A549 (cell line): ENCODE measurements around the gene HOMER1. TPM values are rescaled to one million over a fixed set of nuclear protein-coding genes. Genes with fewer than 3 reads are reported as not detected.

ENCODE experiments used
- ATAC-seq, 2 experiments: fragments of 200-7000 bp in 1 of 2; fragments of >200 bp in 1 of 2; cut with Nextera tagmentation in 1 of 2; cut with Tn5 transposase in 1 of 2; 3 replicates each; pipeline versions ENCODE4 v1.8.0 to v1.9.1; 2018 to 2020; ENCODE audit warnings: mild to moderate bottlenecking in 1 of 2, moderate library complexity in 1 of 2
- CTCF ChIA-PET: fragments of 300-600 bp; sonication (Branson Sonifier 250); formaldehyde crosslinking; extraction: SDS; loops from one replicate; lab custom pipeline; 2021; ENCODE audit warnings: antibody characterized with exemption, inconsistent platforms; lab: Yijun Ruan, JAX
- POLR2A ChIA-PET: fragments of 350-600 bp; formaldehyde crosslinking; extraction: SDS; loops from one replicate; lab custom pipeline; 2021; ENCODE audit warnings: antibody characterized with exemption, inconsistent platforms; lab: Yijun Ruan, JAX
- DNase-seq, 2 experiments: peaks; one replicate each; pipeline versions ENCODE4 v3.0.0 to v3.0.0-alpha.2; 2011 to 2016; ENCODE audit warnings: low read depth in 1 of 2, low spot score in 1 of 2
- FAIRE-seq: peaks from 2 replicates; lab custom pipeline; 2011; peaks lifted over from hg19 to GRCh38; lab: Jason Lieb, UNC
- H3K27ac ChIP-seq, 2 experiments: fragments of >200 bp; sonication (Bioruptor Twin); formaldehyde crosslinking; 3 replicates each; pipeline ENCODE4 v1.5.1; 2016 to 2017
- H3K4me1 ChIP-seq: fragments of >200 bp; sonication (Bioruptor Twin); formaldehyde crosslinking; 3 replicates; pipeline ENCODE4 v1.6.1; 2016
- H3K4me2 ChIP-seq: fragments of >200 bp; sonication (Bioruptor Twin); formaldehyde crosslinking; 3 replicates; pipeline ENCODE4 v1.6.1; 2016
- H3K4me3 ChIP-seq: fragments of >200 bp; sonication (Bioruptor Twin); formaldehyde crosslinking; 3 replicates; pipeline ENCODE4 v1.5.1; 2016
- H3K9me3 ChIP-seq: fragments of >200 bp; sonication (Bioruptor Twin); formaldehyde crosslinking; 3 replicates; pipeline ENCODE4 v1.6.1; 2016
- BHLHE40 ChIP-seq: IDR thresholded peaks from 2 replicates; pipeline ENCODE4 v1.6.1; 2012; ENCODE audit warnings: low read depth, low read length, inconsistent platforms
- CBX2 ChIP-seq: fragments of 200-600 bp; sonication (generic); IDR thresholded peaks from 2 replicates; pipeline ENCODE4 v1.6.1; 2016; ENCODE audit warnings: low read depth, mild to moderate bottlenecking, borderline replicate concordance
- CBX8 ChIP-seq: fragments of 200-600 bp; sonication (generic); IDR thresholded peaks from 2 replicates; pipeline ENCODE4 v1.6.1; 2016
- CEBPB ChIP-seq, 2 experiments: fragments of >200 bp in 1 of 2; sonication (Bioruptor Twin) in 1 of 2; formaldehyde crosslinking in 1 of 2; IDR thresholded peaks; 2 replicates each; pipeline ENCODE4 v1.6.1; 2012 to 2016
- CHD2 ChIP-seq: fragments of 150-350 bp; IDR thresholded peaks from 2 replicates; pipeline ENCODE4 v1.6.1; 2014; ENCODE audit warnings: low read length; ENCODE audit not compliant: partially characterized antibody
- CHD4 ChIP-seq: fragments of 200-600 bp; sonication (generic); IDR thresholded peaks from 2 replicates; pipeline ENCODE4 v1.6.1; 2016; ENCODE audit warnings: antibody characterized with exemption, mild to moderate bottlenecking, borderline replicate concordance
- E2F6 ChIP-seq: IDR thresholded peaks from 2 replicates; pipeline ENCODE4 v1.6.1; 2012; ENCODE audit warnings: low read depth, borderline replicate concordance
- EHF ChIP-seq: fragments of 250-450 bp; sonication (Bioruptor Pico); IDR thresholded peaks from 2 replicates; pipeline ENCODE4 v1.5.0; 2020; ENCODE audit warnings: mild to moderate bottlenecking
- EP300 ChIP-seq, 2 experiments: fragments of >200 bp; sonication (Bioruptor Twin); formaldehyde crosslinking; IDR thresholded peaks; 2 replicates in 1 of 2; 3 replicates in 1 of 2; pipeline ENCODE4 v1.6.1; 2016 to 2017
- FOSB ChIP-seq: fragments of 250-450 bp; sonication (Bioruptor Pico); IDR thresholded peaks from 2 replicates; pipeline ENCODE4 v1.5.0; 2020; ENCODE audit warnings: mild to moderate bottlenecking, moderate library complexity
- FOSL2 ChIP-seq, 2 experiments: fragments of 450-650 bp in 1 of 2; fragments of >200 bp in 1 of 2; sonication (Bioruptor Twin) in 1 of 2; formaldehyde crosslinking; IDR thresholded peaks; 2 replicates each; pipeline versions ENCODE4 v1.5.0 to v1.6.1; 2016 to 2020; ENCODE audit warnings: mild to moderate bottlenecking in 1 of 2, moderate library complexity in 1 of 2
- FOXS1 ChIP-seq: fragments of 250-450 bp; sonication (Bioruptor Pico); IDR thresholded peaks from 2 replicates; pipeline ENCODE4 v1.5.0; 2020; ENCODE audit warnings: mild to moderate bottlenecking, moderate library complexity
- GATA3 ChIP-seq: IDR thresholded peaks from 2 replicates; pipeline ENCODE4 v1.6.1; 2012; ENCODE audit warnings: borderline replicate concordance
- KDM1A ChIP-seq: fragments of 200-600 bp; sonication (generic); IDR thresholded peaks from 2 replicates; pipeline ENCODE4 v1.6.1; 2016; ENCODE audit warnings: low read depth, mild to moderate bottlenecking
- NR3C1 ChIP-seq: fragments of >200 bp; sonication (Bioruptor Twin); formaldehyde crosslinking; IDR thresholded peaks from 3 replicates; pipeline ENCODE4 v1.6.1; 2017
- POLR2A ChIP-seq: IDR thresholded peaks from 2 replicates; pipeline ENCODE4 v1.6.1; 2012; ENCODE audit warnings: mild to moderate bottlenecking, low read length
- RAD21 ChIP-seq, 2 experiments: fragments of >200 bp in 1 of 2; sonication (Bioruptor Twin) in 1 of 2; formaldehyde crosslinking in 1 of 2; IDR thresholded peaks in 1 of 2; conservative IDR thresholded peaks in 1 of 2; 2 replicates in 1 of 2; 3 replicates in 1 of 2; pipeline ENCODE4 v1.6.1; 2012 to 2018; ENCODE audit warnings: inconsistent platforms in 1 of 2
- RNF2 ChIP-seq: fragments of 200-600 bp; sonication (generic); IDR thresholded peaks from 2 replicates; pipeline ENCODE4 v1.6.1; 2016; ENCODE audit warnings: low read depth, mild to moderate bottlenecking, antibody characterized with exemption, moderate library complexity, borderline replicate concordance
- SMC3 ChIP-seq: fragments of >200 bp; sonication (Bioruptor Twin); formaldehyde crosslinking; IDR thresholded peaks from 3 replicates; pipeline ENCODE4 v1.6.1; 2018; ENCODE audit warnings: inconsistent platforms
- ZC3H11A ChIP-seq: fragments of 450-650 bp; IDR thresholded peaks from 2 replicates; pipeline ENCODE4 v1.6.1; 2014; ENCODE audit warnings: antibody characterized with exemption, mild to moderate bottlenecking
- WGBS: methylation state at CpG from one replicate; pipeline ENCODE4 v1.1.6; 2017; ENCODE audit errors: missing lambda C conversion rate; 5-methylcytosine and 5-hydroxymethylcytosine counted together
- polyA plus RNA-seq, 4 experiments: library from polyadenylated mRNA; depleted of rRNA in 3 of 4; stranded (reverse); fragments of >200 nt; fragmentation: RNase III in 1 of 4; extraction: RNeasy Plus Mini Kit Qiagen cat#74134 plus additional on column Dnase treatment in 1 of 4; gene quantifications; 2 replicates in 3 of 4; 3 replicates in 1 of 4; pipeline ENCODE4 v1.2.3, GENCODE V29; 2011 to 2017
- TF ChIP-seq, protein P1 (sequence below): fragments of >200 bp; sonication (Bioruptor Twin); formaldehyde crosslinking; IDR thresholded peaks from 3 replicates; pipeline ENCODE4 v1.5.1; 2016
- TF ChIP-seq, protein P2 (sequence below): IDR thresholded peaks from 2 replicates; pipeline ENCODE4 v1.6.1; 2012
- TF ChIP-seq, protein P3 (sequence below): fragments of 250-450 bp; sonication (Bioruptor Pico); IDR thresholded peaks from 2 replicates; pipeline ENCODE4 v1.5.0; 2021; ENCODE audit warnings: mild to moderate bottlenecking, moderate library complexity, borderline replicate concordance
- TF ChIP-seq, protein P4 (sequence below): fragments of 250-450 bp; sonication (Bioruptor Pico); IDR thresholded peaks from 2 replicates; pipeline ENCODE4 v1.5.0; 2020; ENCODE audit warnings: low read depth, mild to moderate bottlenecking, moderate library complexity

The HOMER1 gene
- polyA plus RNA-seq, 2 of the 4 experiments (the other 2 are of a cell fraction): 6.0 to 9.3 TPM

GRCh38 chr5:79471556-79471955 lies 42.4 kb downstream of the HOMER1 start:
- ChIA-PET CTCF (interaction anchor here (0.7 to 1.2 kb wide), 3 partner anchors 10 to 451 kb away, joined by 3 to 4 read pairs (median 3); no protein-coding TSS in a partner anchor), POLR2A (no interaction called here)
- FAIRE-seq: no peak
- H3K4me1 ChIP-seq: no peaks in the 10 kb centered on the region
- no peak overlapping the region for H3K27ac ChIP-seq
- TF ChIP-seq CEBPB (IDR thresholded peaks at IDR 0.05) (no peak), EHF (CRISPR knock-in tag) (no peak), CBX2 (no peak), ZC3H11A (no peak), E2F6 (no peak), BHLHE40 (no peak), FOSL2 (IDR thresholded peaks at IDR 0.05) (no peak), FOSL2 (CRISPR knock-in tag; IDR thresholded peaks at IDR 0.05) (no peak), GATA3 (no peak), CHD2 (no peak), RNF2 (no peak), EP300 (IDR thresholded peaks at IDR 0.05) (no peak)
- 87% methylated on average over 1 of the region's 1 CpG for WGBS
- H3K4me2 ChIP-seq: no peak overlapping the region
- H3K9me3 ChIP-seq: no peaks in the 10 kb centered on the region
- DNase-seq: no peak
- ATAC-seq: no peak
- H3K4me3 ChIP-seq: no peak overlapping the region

- Histone ChIP-seq H3K4me2 (peak overlapping the region; percentile 17; the same call in 1 of the 3 replicates), H3K4me3 (no peak overlapping the region), H3K4me1 (no peaks in the 10 kb centered on the region)
- DNase-seq: peak; percentile 21 to 44
- FAIRE-seq: no peak
- POLR2A ChIA-PET: no interaction called here
- WGBS: 49% methylated on average over 6 of the region's 6 CpGs
- peak; percentile 68 to 73; a peak in 4 of 6 replicates for ATAC-seq
- TF ChIP-seq, protein P1, sequence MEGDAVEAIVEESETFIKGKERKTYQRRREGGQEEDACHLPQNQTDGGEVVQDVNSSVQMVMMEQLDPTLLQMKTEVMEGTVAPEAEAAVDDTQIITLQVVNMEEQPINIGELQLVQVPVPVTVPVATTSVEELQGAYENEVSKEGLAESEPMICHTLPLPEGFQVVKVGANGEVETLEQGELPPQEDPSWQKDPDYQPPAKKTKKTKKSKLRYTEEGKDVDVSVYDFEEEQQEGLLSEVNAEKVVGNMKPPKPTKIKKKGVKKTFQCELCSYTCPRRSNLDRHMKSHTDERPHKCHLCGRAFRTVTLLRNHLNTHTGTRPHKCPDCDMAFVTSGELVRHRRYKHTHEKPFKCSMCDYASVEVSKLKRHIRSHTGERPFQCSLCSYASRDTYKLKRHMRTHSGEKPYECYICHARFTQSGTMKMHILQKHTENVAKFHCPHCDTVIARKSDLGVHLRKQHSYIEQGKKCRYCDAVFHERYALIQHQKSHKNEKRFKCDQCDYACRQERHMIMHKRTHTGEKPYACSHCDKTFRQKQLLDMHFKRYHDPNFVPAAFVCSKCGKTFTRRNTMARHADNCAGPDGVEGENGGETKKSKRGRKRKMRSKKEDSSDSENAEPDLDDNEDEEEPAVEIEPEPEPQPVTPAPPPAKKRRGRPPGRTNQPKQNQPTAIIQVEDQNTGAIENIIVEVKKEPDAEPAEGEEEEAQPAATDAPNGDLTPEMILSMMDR: peak; percentile 72
- peak; percentile 73 for TF ChIP-seq SMC3
- TF ChIP-seq E2F6: no peak
- TF ChIP-seq RAD21 (conservative IDR thresholded peaks at IDR 0.05 in 1 of 2, IDR thresholded peaks at IDR 0.05 in 1 of 2): peak; percentile 78 to 79
- TF ChIP-seq, all 56 proteins: peak for 3
- CTCF ChIA-PET: interaction anchor here (0.6 to 13.1 kb wide), 45 partner anchors 9 to 920 kb away, joined by 3 to 146 read pairs (median 4); partner anchors contain the start of gene HOMER1
- Histone ChIP-seq H3K9me3 (no peaks in the 10 kb centered on the region), H3K27ac (no peak overlapping the region)
These were observed 49.1 kb downstream of the HOMER1 start for GRCh38 chr5:79464695-79465332.

- Histone ChIP-seq H3K4me2 (peak overlapping the region; percentile 17; the same call in 1 of the 3 replicates), H3K27ac (no peak overlapping the region), H3K4me1 (no peaks in the 10 kb centered on the region), H3K9me3 (no peaks in the 10 kb centered on the region), H3K4me3 (no peak overlapping the region)
- DNase-seq (no peak), FAIRE-seq (no peak), ATAC-seq (no peak)
- 66% methylated on average over 3 of the region's 3 CpGs for WGBS
- CTCF ChIA-PET: interaction anchor here (0.6 to 13.1 kb wide), 40 partner anchors 8 to 919 kb away, joined by 3 to 146 read pairs (median 4); partner anchors contain the start of gene HOMER1
- POLR2A ChIA-PET: no interaction called here
- TF ChIP-seq, protein P2, sequence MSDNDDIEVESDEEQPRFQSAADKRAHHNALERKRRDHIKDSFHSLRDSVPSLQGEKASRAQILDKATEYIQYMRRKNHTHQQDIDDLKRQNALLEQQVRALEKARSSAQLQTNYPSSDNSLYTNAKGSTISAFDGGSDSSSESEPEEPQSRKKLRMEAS: no peak
- TF ChIP-seq E2F6: no peak
- no peak for TF ChIP-seq KDM1A
- no peak for TF ChIP-seq NR3C1
- no peak for TF ChIP-seq SMC3
- no peak for TF ChIP-seq CHD4
- no peak for TF ChIP-seq CBX8
- TF ChIP-seq CHD2: no peak
- TF ChIP-seq, protein P3, sequence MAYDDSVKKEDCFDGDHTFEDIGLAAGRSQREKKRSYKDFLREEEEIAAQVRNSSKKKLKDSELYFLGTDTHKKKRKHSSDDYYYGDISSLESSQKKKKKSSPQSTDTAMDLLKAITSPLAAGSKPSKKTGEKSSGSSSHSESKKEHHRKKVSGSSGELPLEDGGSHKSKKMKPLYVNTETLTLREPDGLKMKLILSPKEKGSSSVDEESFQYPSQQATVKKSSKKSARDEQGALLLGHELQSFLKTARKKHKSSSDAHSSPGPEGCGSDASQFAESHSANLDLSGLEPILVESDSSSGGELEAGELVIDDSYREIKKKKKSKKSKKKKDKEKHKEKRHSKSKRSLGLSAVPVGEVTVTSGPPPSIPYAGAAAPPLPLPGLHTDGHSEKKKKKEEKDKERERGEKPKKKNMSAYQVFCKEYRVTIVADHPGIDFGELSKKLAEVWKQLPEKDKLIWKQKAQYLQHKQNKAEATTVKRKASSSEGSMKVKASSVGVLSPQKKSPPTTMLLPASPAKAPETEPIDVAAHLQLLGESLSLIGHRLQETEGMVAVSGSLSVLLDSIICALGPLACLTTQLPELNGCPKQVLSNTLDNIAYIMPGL (CRISPR knock-in tag): no peak
- no peak for TF ChIP-seq EP300 (IDR thresholded peaks at IDR 0.05)
- TF ChIP-seq POLR2A: no peak
- TF ChIP-seq FOSB (CRISPR knock-in tag): no peak
- TF ChIP-seq, protein P4, sequence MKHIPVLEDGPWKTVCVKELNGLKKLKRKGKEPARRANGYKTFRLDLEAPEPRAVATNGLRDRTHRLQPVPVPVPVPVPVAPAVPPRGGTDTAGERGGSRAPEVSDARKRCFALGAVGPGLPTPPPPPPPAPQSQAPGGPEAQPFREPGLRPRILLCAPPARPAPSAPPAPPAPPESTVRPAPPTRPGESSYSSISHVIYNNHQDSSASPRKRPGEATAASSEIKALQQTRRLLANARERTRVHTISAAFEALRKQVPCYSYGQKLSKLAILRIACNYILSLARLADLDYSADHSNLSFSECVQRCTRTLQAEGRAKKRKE (CRISPR knock-in tag): no peak
- no peak for TF ChIP-seq FOXS1 (CRISPR knock-in tag)
These were observed 49.7 kb downstream of the HOMER1 start for GRCh38 chr5:79464278-79464677.
